Activated CD8-positive, alpha-beta memory T cell treated with anti-CD3 and anti-CD28 coated beads, Interleukin-2, amount 50 U/mL, for 24 hours (primary cell): ENCODE data around the gene MED9.
"Not testable (repeated sequence)": the region's sequence is repeated elsewhere in the genome, so short reads cannot be mapped to it uniquely, and the experiment has no call there.

Experiments
- DNase-seq: peaks from one replicate; pipeline ENCODE4 v3.0.0-alpha.2; 2020; ENCODE audit errors: extremely low read depth

MED9 gene

GRCh38 chr17:17455173-17455572 is 21.6 kb upstream of the MED9 start:
- DNase-seq: no peak

GRCh38 chr17:17456251-17456650 is 20.5 kb upstream of the MED9 start:
- DNase-seq: no peak

GRCh38 chr17:17457680-17458079 is 19.1 kb upstream of the MED9 start:
- DNase-seq: no peak

GRCh38 chr17:17460038-17460437 is 16.8 kb upstream of the MED9 start:
- DNase-seq: no peak

- no peak for DNase-seq
These were observed 14.6 kb upstream of the MED9 start for GRCh38 chr17:17462048-17462824.

GRCh38 chr17:17463821-17464220 is 13.0 kb upstream of the MED9 start:
- no peak for DNase-seq

GRCh38 chr17:17465878-17466277 is 10.9 kb upstream of the MED9 start:
- not testable (repeated sequence) for DNase-seq

- DNase-seq: no peak
These were observed 10.3 kb upstream of the MED9 start for GRCh38 chr17:17466511-17466910.

- no peak for DNase-seq
These were observed 9.8 kb upstream of the MED9 start for GRCh38 chr17:17467016-17467415.

GRCh38 chr17:17467720-17468119 is 9.1 kb upstream of the MED9 start:
- DNase-seq: no peak

GRCh38 chr17:17468217-17469010 is 8.4 kb upstream of the MED9 start:
- DNase-seq: no peak

- no peak for DNase-seq
These were observed 7.4 kb upstream of the MED9 start for GRCh38 chr17:17469358-17469757.

GRCh38 chr17:17469996-17470395 is 6.8 kb upstream of the MED9 start:
- DNase-seq: no peak

- DNase-seq: no peak
These were observed 4.4 kb upstream of the MED9 start for GRCh38 chr17:17472333-17472920.

GRCh38 chr17:17474341-17474740 is 2.5 kb upstream of the MED9 start:
- DNase-seq: no peak

GRCh38 chr17:17479209-17479608 is 2.4 kb downstream of the MED9 start:
- DNase-seq: no peak

GRCh38 chr17:17480593-17481148 is 3.9 kb downstream of the MED9 start:
- DNase-seq: no peak

GRCh38 chr17:17481860-17482259 is 5.1 kb downstream of the MED9 start:
- no peak for DNase-seq

- no peak for DNase-seq
These were observed 7.7 kb downstream of the MED9 start for GRCh38 chr17:17484451-17484899.

- no peak for DNase-seq
These were observed 8.6 kb downstream of the MED9 start for GRCh38 chr17:17485420-17485819.

GRCh38 chr17:17486416-17486815 is 9.6 kb downstream of the MED9 start:
- not testable (repeated sequence) for DNase-seq

- DNase-seq: no peak
These were observed 11.2 kb downstream of the MED9 start for GRCh38 chr17:17487998-17488397.
